GM12865 (cell line): Measurements from ENCODE around the gene TBKBP1.

Experiments used
- DNase-seq: peaks from one replicate; pipeline ENCODE4 v3.0.0; 2010; ENCODE audit warnings: low read depth
- H3K4me3 ChIP-seq: 2 replicates; pipeline ENCODE4 v1.5.1; 2011; ENCODE audit warnings: mild to moderate bottlenecking, low read depth, low read length, control low read depth
- CTCF ChIP-seq: IDR thresholded peaks from 2 replicates; pipeline ENCODE4 v1.5.1; 2011; ENCODE audit warnings: low read length, control low read depth, low read depth, inconsistent platforms; ENCODE audit not compliant: insufficient read depth; ENCODE audit errors: missing control alignments

The TBKBP1 gene

DNA sequence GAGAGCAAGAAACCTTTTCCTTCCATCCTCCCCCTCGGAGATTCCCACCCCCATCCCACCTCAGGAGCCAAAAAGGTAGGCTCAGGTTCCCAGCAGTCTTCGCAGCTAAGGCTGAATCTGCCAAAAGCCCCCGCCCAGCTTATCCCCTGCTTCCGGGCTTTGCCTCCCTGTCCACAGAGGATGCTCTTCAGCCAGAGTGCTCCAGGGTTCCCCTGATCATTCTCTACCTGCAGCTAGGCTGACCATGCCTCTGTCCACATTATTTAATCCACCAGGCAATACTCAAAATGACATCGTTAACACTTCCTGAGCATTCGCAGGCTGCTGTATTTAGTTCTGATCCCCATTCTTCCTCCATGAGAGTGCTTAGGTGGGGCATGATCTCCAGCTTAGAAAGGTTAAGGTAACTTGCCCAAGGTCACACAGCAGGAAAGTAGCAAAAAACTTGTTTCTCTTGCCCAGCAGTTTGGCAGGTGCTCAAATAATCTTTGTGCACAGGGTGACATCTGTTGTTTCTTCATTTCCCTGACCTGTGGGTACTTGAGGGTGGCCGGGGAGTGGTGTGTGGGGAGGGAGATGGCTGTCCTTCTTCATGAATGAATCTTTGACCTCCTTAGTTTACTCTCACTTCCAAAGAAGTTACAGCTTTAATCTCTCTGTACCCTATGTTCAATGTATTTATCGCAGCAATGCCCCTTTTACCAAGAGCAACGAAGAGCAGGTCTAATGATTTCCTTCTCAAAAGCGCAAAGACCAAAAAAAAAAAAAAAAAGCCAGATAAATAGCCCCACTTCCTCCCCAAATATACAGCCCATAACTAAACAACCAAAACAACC lies 848 bp upstream of the TBKBP1 start:
- peak overlapping the region; percentile 28 for H3K4me3 ChIP-seq

GRCh38 chr17:47694581-47695428 lies 844 bp downstream of the TBKBP1 start:
- no peak for TF ChIP-seq CTCF
- DNase-seq, result no peak
- H3K4me3 ChIP-seq, result peak overlapping the region; percentile 48

More for the DNA sequence above, 848 bp upstream of the TBKBP1 start:
- no peak for DNase-seq
- no peak for TF ChIP-seq CTCF

GRCh38 chr17:47695429-47696376 lies 1.7 kb downstream of the TBKBP1 start:
- H3K4me3 ChIP-seq, result no peak overlapping the region
- no peak for TF ChIP-seq CTCF
- no peak for DNase-seq

- no peak overlapping the region for H3K4me3 ChIP-seq
- no peak for TF ChIP-seq CTCF
- DNase-seq, result no peak
These were observed 3.0 kb downstream of the TBKBP1 start for GRCh38 chr17:47696717-47697642.

- no peak for DNase-seq
- TF ChIP-seq CTCF, result no peak
- no peak overlapping the region for H3K4me3 ChIP-seq
These were observed 4.1 kb downstream of the TBKBP1 start for GRCh38 chr17:47697906-47698711.
